ENCODE measurements around the gene CLEC4G.
"Not testable (repeated sequence)": the region's sequence is repeated elsewhere in the genome, so short reads cannot be mapped to it uniquely, and the experiment has no call there.

Gene CLEC4G

DNA sequence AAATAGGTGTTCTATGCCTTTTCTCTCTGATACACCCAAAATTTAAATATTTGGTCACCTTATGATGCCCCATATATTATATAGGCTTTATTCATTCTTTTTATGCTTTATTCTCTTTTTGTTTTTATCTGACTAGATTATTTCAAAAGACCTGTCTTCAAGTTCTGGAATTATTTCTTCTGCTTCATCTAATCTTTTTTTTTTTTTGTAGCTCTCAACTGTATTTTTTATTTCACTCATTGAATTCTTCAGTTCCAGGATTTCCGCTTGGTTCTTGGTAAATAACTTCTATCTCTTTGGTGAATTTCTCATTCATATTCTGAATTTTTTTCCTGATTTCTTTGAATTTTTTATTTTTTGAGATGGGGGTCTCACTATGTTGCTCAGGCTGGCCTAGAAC, 27.2 kb upstream of the CLEC4G start:
- TF ChIP-seq, protein P1, sequence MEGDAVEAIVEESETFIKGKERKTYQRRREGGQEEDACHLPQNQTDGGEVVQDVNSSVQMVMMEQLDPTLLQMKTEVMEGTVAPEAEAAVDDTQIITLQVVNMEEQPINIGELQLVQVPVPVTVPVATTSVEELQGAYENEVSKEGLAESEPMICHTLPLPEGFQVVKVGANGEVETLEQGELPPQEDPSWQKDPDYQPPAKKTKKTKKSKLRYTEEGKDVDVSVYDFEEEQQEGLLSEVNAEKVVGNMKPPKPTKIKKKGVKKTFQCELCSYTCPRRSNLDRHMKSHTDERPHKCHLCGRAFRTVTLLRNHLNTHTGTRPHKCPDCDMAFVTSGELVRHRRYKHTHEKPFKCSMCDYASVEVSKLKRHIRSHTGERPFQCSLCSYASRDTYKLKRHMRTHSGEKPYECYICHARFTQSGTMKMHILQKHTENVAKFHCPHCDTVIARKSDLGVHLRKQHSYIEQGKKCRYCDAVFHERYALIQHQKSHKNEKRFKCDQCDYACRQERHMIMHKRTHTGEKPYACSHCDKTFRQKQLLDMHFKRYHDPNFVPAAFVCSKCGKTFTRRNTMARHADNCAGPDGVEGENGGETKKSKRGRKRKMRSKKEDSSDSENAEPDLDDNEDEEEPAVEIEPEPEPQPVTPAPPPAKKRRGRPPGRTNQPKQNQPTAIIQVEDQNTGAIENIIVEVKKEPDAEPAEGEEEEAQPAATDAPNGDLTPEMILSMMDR (IDR thresholded peaks at IDR 0.05; ENCODE audit: low read depth, low read length), result no peak
- no peak for DNase-seq (ENCODE audit: extremely low read depth, low read depth)

DNA sequence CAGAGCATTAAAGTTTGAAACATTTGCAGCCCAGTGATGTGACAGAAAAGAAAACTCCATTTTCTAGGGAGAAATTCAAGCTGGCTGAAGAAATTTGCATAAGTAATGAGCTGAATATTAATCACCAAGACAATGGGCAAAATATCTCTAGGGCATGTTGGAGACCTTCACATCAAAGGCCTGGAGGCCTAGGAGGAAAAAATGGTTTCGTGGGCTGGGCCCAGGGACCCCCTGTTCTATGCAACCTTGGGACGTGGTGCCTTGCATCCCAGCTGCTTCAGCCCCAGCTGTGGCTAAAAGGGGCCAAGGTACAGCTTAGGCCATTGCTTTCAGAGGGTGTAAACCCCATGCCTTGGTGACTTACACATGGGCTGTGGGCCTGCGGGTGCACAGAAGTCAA, 25.4 kb upstream of the CLEC4G start:
- TF ChIP-seq, protein P1 (IDR thresholded peaks at IDR 0.05; ENCODE audit: low read depth, low read length), result no peak
- DNase-seq (ENCODE audit: extremely low read depth, low read depth), result no peak

- TF ChIP-seq, protein P1 (IDR thresholded peaks at IDR 0.05; ENCODE audit: low read depth, low read length), result no peak
- DNase-seq (ENCODE audit: extremely low read depth, low read depth), result no peak
Observed at GRCh38 chr19:7756258-7756657, 24.3 kb upstream of the CLEC4G start.

DNA sequence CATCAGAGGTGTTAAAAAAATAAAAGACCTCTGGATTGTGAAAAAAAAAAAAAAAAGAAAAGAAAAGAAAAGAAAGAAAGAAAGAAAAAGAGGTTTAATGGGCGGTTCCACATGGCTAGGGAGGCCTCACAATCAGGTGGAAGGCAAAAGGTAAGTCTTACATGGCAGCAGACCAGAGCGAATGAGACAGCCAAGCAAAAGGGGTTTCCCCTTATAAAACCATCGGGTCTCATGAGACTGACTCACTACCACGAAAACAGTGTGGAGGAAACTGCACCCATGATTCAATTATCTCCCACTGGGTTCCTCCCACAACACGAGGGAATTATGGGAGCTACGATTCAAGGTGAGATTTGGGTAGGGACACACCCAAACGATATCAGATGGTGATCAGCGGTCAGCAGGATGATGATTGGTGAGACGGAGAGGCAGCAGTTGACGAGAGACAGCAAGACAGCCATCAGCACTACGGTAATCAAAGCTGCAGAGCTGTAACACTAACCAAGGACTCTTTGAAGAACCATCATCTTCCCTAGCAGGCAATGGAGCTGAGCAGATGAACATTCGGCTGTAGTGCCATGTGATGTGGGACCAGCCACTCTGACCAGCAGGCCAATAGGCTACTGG, 19.4 kb upstream of the CLEC4G start:
- TF ChIP-seq, protein P1 (IDR thresholded peaks at IDR 0.05; ENCODE audit: low read depth, low read length), result no peak
- DNase-seq (ENCODE audit: extremely low read depth, low read depth), result no peak

- DNase-seq (ENCODE audit: extremely low read depth, low read depth), result no peak
- TF ChIP-seq, protein P1 (IDR thresholded peaks at IDR 0.05; ENCODE audit: low read depth, low read length), result no peak
Observed at GRCh38 chr19:7748756-7749155, 16.8 kb upstream of the CLEC4G start.

DNA sequence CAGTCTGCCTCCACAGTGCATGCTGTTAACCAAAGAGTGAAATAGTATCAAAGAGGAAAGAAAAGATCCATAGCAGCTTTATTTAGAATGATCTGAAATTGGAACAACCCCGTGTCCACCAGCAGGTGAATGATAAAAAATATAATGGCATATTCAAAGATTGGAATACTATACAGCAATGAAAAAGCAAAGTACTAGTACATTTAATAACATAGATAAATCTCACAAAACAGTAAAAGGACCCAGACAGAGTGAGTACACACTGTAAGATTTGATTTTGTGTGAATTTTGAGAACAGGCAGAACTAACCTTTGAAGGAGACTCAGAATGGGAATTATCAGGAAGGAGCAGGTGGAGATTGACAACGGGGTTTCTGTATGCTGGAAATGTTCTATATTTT, 16.3 kb upstream of the CLEC4G start:
- DNase-seq (ENCODE audit: extremely low read depth, low read depth), result no peak
- TF ChIP-seq, protein P1 (IDR thresholded peaks at IDR 0.05; ENCODE audit: low read depth, low read length), result no peak

GRCh38 chr19:7746903-7747884, 15.3 kb upstream of the CLEC4G start, which contains the start of gene CD209:
TSS of gene CD209 (minus strand) at chr19:7747534. CDS start at chr19:7747511, 23 bp downstream.
- TF ChIP-seq, protein P1 (IDR thresholded peaks at IDR 0.05; ENCODE audit: low read depth, low read length), result no peak
- no peak for DNase-seq (ENCODE audit: extremely low read depth, low read depth)

DNA sequence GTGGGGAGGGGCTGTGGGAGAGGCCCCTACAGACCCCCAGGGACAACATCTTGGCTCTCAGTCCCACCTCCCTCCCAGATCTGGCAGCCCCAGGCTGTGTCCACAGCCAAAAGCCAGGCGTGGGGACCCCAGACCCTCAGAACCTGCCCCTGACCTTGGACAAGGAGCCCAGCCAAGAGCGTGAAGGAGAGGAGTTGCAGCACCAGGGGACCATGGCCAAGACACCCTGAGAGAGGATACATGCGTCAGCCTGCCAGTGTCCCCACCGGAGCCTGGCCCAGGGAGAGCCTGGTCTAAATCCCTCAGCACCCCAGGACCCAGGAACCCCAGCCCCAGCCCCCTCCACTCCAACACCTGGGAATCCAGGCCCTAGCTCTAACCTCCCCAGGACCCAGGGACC, 14.4 kb upstream of the CLEC4G start:
- DNase-seq (ENCODE audit: extremely low read depth, low read depth), result not testable (repeated sequence)
